Measurements from ENCODE around the gene JAG1. TPM values are rescaled to one million over a fixed set of nuclear protein-coding genes. Genes with fewer than 3 reads are reported as not detected.

The JAG1 gene
- total RNA-seq, 4 donors from 2014 or later = 89.6 to 182 (median 123) TPM

DNA sequence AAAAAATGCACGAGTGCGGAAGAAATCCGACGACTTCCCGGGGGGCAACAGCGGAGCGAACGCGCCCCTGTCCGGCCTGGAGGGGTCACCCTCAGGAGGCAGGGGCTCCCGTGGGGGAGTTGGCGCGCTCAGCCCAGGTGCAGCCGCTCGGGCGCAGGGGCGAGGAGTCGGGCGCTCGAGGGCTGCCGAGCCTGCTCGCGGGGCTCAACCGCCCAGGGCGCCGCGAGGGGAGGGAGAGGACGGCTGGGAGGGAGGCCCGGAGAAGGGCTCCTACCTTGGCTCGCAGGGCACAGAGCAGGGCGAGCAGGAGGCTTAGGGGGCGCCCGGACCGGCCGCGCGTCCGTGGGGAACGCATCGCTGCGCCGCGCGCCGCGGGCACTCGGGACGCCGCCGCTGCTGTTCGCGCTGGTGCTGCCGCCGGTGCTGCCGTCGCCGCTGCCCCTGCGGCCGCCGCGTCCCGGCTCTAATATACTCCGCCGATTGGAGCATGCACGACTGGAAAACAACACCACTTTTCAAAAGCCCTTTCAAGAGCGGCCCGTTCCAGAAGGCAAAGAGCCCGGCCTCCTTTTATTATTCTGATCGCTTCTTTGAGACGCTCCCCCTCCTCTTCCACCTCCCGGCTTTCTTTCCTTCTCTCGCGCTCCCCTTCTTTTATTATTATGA lies 490 bp downstream of the JAG1 start:
- H3K27me3 ChIP-seq = no peaks in the 10 kb centered on the region
- TF ChIP-seq, protein P1, sequence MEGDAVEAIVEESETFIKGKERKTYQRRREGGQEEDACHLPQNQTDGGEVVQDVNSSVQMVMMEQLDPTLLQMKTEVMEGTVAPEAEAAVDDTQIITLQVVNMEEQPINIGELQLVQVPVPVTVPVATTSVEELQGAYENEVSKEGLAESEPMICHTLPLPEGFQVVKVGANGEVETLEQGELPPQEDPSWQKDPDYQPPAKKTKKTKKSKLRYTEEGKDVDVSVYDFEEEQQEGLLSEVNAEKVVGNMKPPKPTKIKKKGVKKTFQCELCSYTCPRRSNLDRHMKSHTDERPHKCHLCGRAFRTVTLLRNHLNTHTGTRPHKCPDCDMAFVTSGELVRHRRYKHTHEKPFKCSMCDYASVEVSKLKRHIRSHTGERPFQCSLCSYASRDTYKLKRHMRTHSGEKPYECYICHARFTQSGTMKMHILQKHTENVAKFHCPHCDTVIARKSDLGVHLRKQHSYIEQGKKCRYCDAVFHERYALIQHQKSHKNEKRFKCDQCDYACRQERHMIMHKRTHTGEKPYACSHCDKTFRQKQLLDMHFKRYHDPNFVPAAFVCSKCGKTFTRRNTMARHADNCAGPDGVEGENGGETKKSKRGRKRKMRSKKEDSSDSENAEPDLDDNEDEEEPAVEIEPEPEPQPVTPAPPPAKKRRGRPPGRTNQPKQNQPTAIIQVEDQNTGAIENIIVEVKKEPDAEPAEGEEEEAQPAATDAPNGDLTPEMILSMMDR (IDR thresholded peaks at IDR 0.05) = no peak
- TF ChIP-seq POLR2A (IDR thresholded peaks at IDR 0.05) = no peak
- H3K9me3 ChIP-seq = no peaks in the 10 kb centered on the region
- WGBS, 2 donors = 0 to 2% methylated on average over 11 to 31 of the region's 73 CpGs
- peak overlapping the region; percentile 97 to 100 (median 98) for H3K27ac ChIP-seq
- no peak for DNase-seq
- peaks cover 0 to 19% (median 7%) of the 10 kb centered on the region in 3 donors for H3K36me3 ChIP-seq
- H3K4me3 ChIP-seq = peak overlapping the region; percentile 92 to 97 (median 94)
- intact Hi-C loops (cut with DNase I) = loop anchor here (10.0 kb wide), 2 partner anchors 531 to 601 kb away; no protein-coding TSS in a partner anchor
- peaks cover 7 to 53% (median 25%) of the 10 kb centered on the region in 3 donors for H3K4me1 ChIP-seq

DNA sequence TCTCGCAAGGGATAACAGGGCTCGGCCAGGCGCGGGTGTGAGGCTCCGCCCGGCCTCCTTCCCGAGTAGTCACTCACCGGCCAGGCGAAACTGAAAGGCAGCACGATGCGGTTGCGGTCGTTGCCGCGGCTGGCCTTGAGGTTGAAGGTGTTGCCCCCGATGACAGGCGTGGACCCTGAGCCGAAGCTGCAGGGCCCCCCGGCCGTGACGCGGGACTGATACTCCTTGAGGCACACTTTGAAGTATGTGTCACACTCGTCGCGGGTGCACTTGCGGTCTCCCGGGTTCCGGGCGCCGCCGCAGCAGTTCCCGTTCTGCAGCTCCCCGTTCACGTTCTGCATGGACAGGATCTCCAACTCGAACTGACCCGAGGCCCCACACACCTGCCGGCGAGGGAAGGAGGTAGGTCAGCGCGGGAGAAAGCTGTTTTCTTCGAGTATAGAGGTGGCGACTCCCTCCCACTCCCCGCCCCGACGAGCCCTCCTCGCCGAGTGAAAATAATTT lies 1.1 kb downstream of the JAG1 start:
- TF ChIP-seq, protein P1 (IDR thresholded peaks at IDR 0.05) = no peak
- no peak for TF ChIP-seq POLR2A (IDR thresholded peaks at IDR 0.05)
- intact Hi-C loops (cut with DNase I) = loop anchor here (10.0 kb wide), 2 partner anchors 532 to 602 kb away; no protein-coding TSS in a partner anchor
- no peaks in the 10 kb centered on the region for H3K9me3 ChIP-seq
- peaks cover 0 to 25% (median 7%) of the 10 kb centered on the region in 3 donors for H3K36me3 ChIP-seq
- peak overlapping the region; percentile 97 to 100 (median 98) for H3K27ac ChIP-seq
- peaks cover 7 to 60% (median 31%) of the 10 kb centered on the region in 3 donors for H3K4me1 ChIP-seq
- no peaks in the 10 kb centered on the region for H3K27me3 ChIP-seq
- WGBS, 2 donors = 1% methylated on average over 32 of the region's 47 CpGs; no CpG with 5 or more reads in 1 of the 2 donors
- DNase-seq = no peak
- H3K4me3 ChIP-seq = peak overlapping the region; percentile 92 to 97 (median 94)

DNA sequence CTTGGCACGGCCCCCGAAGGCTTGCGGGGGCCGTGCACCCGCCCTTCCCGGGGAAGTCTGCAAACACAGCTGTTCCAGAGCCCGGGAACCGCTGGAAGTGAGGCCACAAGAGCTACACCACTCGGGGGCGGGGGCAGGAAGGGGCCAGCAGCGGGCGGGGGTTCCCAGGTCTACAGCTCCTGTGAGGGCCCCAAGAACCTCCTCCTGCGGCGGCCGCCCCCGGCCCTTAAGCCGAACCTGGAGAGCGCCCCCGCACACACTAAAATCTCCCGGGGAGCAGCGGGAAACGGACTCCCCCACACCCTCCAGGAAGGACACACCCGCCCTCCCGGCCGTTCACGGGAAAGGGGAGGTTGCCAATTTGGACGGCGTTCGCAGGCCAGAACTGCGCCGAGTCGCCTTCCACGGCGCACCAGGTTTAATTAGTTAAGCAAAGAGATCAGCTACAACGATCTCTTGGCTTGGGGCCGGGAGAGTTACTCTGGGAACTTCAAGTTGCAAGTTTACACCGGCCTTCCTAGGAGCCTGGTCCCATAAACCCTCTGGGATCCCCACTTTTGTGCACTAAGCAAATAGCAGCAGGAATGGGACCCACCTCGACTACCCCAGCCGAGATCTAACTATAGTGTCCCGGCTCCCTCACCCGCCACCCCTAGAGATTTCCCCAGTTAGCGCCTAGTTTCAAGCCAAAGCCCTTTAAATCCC lies 1.7 kb downstream of the JAG1 start:
- peak; percentile 65 for DNase-seq
- intact Hi-C loops (cut with DNase I) = loop anchor here (10.0 kb wide), 2 partner anchors 533 to 603 kb away; no protein-coding TSS in a partner anchor

DNA sequence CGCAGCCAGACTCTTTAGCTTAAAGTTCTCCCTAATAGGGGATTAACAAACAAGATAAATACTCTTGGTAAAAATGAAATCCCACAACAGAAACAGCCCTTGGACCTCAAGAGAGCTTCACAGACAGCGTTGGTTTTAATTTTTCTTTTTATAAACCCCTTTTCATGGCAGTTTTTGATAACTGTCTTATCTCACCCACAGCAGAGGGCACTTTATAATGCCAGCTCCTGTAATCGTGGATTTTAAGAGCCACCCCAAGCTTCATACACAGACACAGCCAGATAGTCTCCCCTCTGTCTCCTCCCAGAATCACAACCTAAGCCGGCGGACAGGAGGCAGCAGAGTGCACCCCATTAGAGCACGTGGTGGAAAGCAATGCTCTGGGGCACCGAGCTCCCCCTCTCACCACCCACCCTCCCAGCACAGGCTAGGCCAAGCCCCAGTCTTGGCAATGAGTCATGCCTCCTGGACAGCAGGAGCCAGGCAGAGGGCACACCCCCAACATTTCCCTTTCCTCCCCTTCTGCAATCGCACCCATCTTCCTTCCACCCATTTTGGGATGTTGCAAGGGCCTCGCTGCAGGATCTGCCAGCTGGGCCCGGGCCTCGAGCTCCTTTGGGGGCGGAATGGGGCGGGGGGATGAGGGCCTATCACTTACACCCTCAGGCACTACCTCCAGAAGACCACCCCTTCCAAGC lies 2.4 kb downstream of the JAG1 start:
- peak; percentile 69 for DNase-seq
- Histone ChIP-seq H3K36me3 (peaks cover 4 to 38% (median 7%) of the 10 kb centered on the region in 3 donors), H3K4me3 (peak overlapping the region; percentile 92 to 97 (median 94)), H3K9me3 (no peaks in the 10 kb centered on the region), H3K4me1 (peaks cover 17 to 70% (median 45%) of the 10 kb centered on the region in 3 donors), H3K27me3 (no peaks in the 10 kb centered on the region), H3K27ac (peak overlapping the region; percentile 97 to 100 (median 98))
- 1 to 2% methylated on average over 7 to 9 of the region's 13 CpGs for WGBS, 2 donors
- intact Hi-C loops (cut with DNase I) = loop anchor here (10.0 kb wide), 2 partner anchors 533 to 603 kb away; no protein-coding TSS in a partner anchor
- peak in 2 of 4 donors; percentile 28 to 52 for TF ChIP-seq POLR2A (IDR thresholded peaks at IDR 0.05)
- TF ChIP-seq, protein P1 (IDR thresholded peaks at IDR 0.05) = peak in 5 of 6 experiments; percentile 48 to 73 (median 65)

More for the DNA sequence above, 1.7 kb downstream of the JAG1 start:
- H3K36me3 ChIP-seq = peaks cover 0 to 31% (median 7%) of the 10 kb centered on the region in 3 donors
- no peaks in the 10 kb centered on the region for H3K27me3 ChIP-seq
- H3K27ac ChIP-seq = peak overlapping the region; percentile 97 to 100 (median 98)
- no peaks in the 10 kb centered on the region for H3K9me3 ChIP-seq
- WGBS, 2 donors = 0 to 2% methylated on average over 9 to 25 of the region's 42 CpGs
- peak overlapping the region; percentile 92 to 97 (median 94) for H3K4me3 ChIP-seq
- H3K4me1 ChIP-seq = peaks cover 10 to 66% (median 38%) of the 10 kb centered on the region in 3 donors
- TF ChIP-seq, protein P1 (IDR thresholded peaks at IDR 0.05) = no peak
- TF ChIP-seq POLR2A (IDR thresholded peaks at IDR 0.05) = no peak
